HG03045 (cell line): Measurements from ENCODE around the gene NEUROG1.

Experiments
- ATAC-seq: cut with Tn5 transposase; IDR thresholded peaks from one replicate; pipeline ENCODE4 v1.9.1; 2021; ENCODE audit warnings: mild to moderate bottlenecking, moderate library complexity; ENCODE audit not compliant: unreplicated experiment

Gene NEUROG1, protein sequence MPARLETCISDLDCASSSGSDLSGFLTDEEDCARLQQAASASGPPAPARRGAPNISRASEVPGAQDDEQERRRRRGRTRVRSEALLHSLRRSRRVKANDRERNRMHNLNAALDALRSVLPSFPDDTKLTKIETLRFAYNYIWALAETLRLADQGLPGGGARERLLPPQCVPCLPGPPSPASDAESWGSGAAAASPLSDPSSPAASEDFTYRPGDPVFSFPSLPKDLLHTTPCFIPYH

DNA sequence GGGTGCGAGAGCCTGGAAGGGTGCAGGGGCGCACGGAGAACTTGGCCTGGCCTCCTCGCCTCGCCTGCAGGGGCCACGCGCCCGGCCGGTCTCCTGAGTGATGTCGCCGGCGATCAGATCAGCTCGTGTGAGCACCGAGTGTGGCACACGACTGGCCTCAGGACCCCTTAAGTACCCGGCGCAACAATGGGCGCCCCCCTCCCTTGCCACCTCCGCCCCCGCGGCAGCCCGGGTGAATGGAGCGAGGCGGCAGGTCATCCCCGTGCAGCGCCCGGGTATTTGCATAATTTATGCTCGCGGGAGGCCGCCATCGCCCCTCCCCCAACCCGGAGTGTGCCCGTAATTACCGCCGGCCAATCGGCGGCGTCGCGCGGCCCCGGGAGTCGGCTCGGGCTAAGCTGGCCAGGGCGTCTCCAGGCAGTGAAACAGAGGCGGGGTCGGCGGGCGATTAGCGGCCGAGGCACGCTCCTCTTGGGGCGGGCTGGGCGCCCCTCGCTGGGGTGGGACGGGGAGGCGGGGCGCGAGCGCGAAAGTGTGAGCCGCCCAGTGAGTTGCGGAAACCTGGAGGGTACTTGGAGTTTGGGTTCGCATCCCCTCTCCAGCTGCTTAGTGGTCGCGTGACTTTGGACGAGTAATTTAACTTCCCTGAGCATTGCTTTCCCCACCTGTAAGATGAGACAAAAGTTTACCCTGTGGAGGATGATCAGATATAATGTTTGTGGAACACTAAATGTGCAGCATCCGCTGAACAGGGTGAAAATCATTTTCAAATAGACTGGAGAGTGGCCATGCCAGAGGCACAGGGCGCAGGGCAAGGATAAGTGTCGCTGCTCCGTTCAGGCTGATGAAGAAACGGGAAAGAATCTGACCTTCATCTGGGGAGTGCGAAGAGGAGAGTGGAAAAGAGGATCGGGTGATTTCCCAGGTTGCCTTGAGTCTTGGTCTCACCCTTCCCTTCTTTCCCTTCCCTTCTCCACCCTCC, at the start of gene NEUROG1:
TSS of gene NEUROG1 (minus strand) at position 145 of the 982 bp plus-strand sequence. CDS start 274 bp downstream, outside the sequence.
- no peak for ATAC-seq

DNA sequence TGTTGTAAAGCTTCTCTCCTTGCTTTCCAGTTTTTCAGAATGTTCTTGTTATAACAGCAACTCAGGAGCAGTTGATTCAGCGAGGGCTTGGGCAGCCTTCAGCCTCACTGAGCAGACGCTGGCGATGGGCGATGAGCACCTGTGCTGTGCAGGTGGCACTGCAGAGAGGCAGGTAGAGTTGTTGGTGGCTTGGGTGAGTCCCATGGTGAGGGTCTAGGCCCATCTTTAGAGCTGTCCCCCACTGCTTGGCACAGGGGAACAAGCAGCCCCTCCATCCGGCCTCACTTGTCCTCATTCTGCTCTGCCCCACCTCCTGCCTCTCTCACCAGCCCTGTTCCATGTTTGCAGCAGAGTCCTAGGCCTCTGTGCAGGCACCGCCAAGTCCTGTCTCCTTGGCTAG, 49.2 kb upstream of the NEUROG1 start:
- ATAC-seq, result no peak

DNA sequence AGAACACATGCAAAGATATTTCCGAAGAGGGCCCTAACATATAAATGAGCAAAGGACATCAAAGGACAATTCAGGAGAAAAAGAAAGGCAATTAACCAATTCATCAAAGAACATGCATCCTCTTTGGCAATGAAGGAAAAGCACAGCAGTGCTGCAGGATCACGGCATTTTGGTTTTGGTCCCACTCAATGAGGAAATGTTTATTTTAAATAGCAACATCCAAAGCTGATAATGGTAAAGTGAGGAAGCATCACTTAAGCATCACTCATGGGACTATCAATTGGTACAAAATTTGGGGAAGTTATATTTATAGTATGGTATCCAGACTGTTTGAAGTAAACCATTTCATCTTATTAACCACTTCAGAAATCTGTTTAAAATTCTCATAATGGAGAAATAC, 48.5 kb upstream of the NEUROG1 start:
- no peak for ATAC-seq

DNA sequence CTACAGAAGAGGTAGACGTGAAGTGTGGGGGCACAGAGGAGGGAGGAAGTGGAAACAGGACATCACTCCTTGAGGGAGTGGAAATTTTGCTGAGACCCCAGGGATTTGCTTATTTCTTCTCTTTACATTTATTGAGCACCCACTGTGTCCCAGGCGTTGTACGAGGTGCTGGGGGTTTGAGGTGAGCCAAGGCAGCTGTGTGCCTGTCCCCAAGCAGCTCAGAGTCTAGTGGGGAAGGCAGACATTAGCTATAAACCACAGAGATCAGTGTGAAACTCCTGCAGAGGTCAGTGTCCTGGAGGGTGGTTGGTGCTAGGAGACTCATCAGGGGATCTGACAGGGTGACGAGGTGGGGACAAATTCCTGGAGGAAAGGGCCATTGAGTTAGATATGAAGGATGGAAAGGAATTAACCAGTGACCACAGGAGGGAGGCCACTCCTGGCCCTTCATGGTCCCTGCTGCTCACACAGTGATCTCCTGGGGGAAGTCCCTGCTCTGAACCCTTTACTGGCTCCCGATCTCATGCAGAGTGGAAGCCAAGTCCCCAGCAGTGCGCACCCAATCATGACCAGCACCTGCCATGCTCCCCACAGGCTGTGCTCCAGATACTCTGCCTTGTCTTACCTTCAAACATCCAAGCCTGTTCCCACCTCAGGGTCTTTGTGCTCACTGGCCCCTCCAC, 46.5 kb upstream of the NEUROG1 start:
- no peak for ATAC-seq

DNA sequence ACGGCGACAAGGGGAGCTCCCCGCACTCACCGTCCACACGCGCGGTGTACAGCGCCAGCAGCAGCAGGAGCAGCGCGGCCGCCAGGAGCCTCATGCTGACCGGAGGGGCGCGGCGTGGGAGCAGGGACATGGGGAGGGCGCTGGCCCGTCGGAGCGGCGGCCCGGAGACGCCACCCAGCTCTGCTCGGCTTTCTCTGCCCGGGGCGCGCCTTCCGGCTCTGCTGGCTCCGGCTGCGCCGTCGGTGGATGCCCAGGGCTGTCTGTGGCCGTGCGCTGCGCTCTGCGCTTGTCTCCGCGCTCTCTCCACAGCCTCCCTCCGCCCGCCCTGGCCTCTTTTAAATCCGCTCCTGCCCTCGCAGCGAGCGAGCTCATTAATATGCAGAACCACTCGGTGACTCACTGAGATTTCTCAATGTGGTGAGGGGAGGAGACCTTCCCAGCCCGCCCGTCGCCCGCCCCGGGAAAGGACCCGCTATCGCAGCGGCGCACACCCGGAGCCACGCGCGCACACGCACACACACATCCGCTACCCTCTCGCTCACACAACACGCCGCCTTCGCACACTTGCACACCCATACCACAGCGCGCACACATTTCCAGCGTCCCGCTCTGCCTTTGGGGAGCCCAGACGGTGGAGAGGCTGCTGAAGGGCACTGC, 43.0 kb upstream of the NEUROG1 start, which contains the start of gene CXCL14:
TSS of gene CXCL14 (minus strand) at position 307 of the 657 bp plus-strand sequence. CDS start at position 94, 213 bp downstream.
- ATAC-seq, result no peak

DNA sequence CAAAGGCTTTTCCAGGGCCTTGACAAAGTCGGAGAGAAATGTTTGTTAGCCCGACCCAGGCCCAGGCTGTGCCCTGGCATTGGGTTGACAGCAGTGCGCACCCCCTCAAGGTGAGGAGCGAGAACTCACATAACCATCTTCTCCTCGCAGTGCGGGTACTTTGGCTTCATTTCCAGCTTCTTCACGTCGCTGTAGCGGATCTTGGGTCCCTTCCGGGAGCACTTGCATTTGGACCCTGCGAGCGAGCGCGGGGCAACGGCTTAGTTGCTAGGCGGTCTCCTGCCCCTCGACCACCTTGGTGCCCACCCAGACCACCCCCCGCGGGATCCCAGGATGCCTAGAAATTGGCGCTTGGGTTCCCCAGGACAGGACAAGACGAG, 42.5 kb upstream of the NEUROG1 start:
- ATAC-seq, result no peak

DNA sequence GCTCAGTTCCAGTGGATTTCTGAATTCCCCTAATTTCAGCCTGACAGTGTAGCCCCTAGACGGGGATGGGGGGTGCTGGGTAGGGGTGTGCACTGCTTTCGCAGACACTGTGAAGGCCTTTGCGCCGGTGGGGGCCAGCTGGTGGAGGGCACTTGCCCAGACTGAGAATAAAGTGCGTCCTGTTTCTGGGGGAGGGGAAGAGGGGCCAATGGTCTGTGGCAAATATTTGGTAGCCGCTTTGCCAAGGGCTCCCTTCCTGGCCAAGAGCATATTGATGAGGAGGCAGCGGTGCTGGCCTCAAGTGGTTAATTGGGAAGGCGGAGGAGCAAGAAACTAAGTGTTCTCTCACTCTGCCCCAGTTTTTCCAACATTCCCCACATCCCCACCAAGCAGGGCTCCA, 41.7 kb upstream of the NEUROG1 start:
- no peak for ATAC-seq

DNA sequence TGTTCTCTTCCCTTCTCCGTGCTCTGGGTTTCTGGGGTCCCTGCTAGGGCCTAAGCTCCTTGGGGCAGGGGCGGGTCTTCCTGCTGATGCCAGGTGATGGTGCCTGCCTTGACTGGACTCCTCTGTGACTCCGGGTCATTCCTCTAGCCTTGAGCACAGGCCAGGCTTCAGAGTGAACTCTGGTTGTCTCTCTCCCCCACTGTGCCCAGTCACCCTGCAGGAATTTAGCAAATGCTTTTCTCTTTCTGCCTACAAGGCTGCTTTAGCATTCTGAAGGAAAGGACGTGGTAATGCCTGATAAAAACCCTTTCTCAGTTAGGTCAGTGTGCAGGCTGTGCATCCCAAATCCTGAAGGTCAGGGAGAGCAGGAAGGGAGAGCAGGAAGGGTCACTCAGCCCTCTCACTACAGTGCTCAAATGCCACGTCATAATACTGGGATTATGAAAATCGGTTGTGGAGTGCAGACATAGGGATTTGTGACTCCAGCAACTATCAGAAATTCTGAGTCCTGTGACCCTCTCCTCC, 40.4 kb upstream of the NEUROG1 start:
- ATAC-seq, result no peak

DNA sequence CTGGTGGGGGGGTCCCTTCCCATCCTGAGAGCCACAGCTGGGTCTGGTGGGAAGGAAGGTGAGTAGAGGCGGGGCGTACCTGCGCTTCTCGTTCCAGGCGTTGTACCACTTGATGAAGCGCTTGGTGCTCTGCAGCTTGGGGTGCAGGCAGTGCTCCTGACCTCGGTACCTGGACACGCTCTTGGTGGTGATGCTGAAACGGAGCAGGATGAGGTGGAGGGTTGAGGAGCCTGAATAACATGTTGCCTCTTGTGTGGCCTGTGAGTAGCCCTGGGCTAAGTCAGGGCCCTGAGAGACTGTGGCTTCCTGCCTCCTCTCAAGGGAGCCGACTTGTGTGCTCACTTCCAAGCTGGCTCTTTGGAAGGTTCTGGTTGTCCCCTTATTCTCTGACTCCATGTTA, 38.7 kb upstream of the NEUROG1 start:
- ATAC-seq, result no peak

DNA sequence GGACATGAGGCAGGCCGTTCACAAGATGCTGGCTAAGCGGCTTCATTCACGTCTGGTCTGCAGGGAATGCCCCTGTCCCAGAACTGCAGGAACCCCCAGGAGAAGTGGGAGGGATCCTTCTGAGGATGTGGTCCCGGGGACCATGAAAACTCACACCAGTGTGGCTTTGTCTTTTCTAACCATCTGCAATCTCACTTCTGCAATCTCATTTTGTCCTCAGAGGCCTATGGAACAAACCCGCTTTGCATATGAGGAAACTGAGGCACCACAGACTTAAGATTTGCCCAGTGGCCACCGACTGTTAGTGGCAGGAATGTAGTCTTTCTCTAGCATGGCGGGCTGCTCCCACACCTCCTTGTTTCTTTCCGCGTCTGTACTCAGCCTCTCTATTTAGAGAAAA, 36.1 kb upstream of the NEUROG1 start:
- no peak for ATAC-seq

DNA sequence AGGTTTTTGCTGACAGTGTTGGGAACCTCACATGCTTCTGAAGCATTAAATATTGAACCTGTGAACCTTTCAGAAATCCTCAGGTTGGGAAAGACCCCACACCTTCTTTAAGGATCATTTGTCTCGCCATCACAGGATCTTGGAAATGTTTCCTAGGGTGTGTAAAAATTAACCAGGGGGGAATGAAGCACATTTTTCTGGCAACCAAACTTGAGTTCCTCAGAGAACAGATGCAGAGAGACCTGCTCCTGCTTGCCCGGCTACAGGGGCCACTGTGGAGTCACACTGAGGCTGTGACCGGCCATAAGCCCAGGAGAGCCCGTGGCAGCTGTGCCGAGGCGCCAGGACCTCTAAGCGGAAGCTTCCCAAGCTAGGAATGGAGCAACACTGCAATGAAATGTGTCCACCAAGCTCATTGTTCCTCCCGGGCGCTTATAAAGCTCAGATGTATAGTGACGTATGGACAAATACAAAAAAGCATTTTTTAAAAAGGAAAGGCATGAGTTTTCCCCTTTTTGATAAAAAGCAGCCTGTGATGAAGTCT, 35.4 kb upstream of the NEUROG1 start:
- no peak for ATAC-seq

DNA sequence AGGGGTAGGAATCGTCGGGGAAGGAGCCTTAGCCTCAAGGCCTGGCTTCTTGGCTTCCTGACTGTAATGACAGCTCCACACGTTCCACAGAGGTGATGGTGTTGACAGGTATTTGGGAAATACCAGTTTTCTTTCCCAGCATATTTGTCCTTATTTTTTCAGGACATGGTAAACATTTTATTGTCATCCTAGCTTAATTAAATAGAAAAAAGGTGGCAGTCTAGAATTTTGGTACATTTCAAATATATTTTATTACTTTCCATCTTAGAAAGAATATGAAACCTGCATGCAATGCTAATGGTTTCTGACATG, 34.6 kb upstream of the NEUROG1 start:
- no peak for ATAC-seq

DNA sequence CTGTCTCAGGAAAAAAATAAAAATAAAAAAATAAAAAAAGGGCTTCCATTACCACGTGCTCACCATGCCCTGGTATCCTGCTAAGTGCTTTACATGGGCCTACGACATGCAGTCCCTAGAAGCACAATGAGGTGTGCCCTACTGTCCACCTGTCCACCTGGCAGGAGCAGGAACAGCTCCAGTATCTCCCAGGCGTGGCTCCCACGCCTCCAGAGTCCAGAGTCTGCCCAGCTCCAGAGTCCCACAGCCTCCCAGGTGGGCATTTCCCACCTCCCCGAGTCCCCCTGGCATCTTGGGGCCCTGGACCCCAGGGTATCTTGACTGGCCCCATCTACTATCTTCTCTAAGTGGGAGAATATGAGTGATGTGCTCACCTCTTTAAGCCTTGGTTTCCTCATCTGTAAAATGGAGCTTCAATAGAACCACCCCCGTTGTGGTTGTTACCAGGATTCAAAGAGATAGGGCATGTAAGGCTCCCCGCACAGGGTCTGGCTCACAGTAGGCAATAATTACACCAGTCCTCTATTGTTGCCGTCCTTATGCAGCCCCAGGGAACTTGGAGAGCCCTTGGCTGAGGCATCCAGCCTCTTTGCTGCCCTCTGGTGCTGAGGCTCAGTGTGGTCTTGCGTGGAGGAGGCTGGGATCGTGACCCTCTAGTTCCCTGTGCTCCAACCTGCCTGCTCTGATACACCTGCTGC, 34.1 kb upstream of the NEUROG1 start:
- ATAC-seq, result no peak

DNA sequence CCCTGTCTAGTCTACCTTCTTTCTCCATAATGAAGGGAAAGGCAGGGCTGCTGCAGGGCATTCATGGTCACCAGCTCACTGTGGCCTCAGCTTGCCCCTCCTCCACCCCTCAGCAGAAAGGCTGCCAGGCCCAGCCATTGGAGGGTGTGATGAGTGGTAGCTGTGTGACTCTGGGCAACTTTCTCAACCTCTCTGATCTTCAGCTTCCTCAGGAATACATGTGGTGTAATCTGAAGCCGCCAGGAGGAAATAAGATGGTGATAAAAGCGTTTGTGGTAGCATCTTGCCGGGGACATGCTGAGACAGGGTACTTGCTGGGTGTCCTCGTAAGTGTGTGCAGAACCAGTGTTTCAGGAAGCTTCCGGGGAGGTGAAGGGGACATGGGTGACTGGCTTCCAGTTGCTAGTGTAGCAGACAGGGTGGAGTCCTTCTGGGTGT, 33.2 kb upstream of the NEUROG1 start:
- no peak for ATAC-seq

DNA sequence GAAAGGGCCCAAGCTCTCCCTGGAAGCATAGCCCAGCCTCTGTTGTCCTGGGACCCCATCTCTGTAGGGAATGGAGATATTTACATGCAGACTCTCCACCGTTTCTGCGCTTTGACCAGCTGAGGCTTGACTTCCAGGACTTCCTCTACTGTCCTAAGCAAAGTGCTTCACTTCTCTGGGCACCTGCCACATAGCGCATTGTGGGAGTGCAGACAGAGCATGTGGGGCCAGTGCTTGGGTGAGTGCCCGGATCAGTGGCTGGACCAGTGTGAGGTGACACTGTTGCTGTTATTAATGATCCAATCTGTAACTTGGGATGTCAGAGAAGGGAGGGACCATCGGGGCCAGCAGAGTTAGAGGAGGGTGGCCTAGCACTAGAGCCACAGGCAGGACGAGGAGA, 32.5 kb upstream of the NEUROG1 start:
- no peak for ATAC-seq

DNA sequence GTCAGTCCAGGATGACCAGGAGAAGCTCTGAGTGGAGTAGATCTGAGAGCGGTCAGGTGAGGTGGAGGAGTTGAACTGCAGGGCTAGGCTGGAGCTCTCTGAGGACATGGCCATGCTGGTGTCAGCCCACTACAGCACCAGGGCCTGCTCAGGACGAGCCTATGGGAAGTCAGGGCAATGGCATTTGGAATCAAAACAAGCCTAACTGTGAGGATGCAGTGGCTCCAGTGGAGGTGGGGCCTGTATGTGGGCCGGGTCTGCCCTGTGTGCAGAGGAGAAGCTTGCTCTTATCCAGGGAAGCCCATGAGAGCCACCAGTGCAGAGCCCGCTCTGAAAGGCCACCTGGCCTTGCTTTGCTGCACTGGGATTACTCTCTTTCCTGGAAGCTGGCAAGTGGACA, 31.9 kb upstream of the NEUROG1 start:
- ATAC-seq, result no peak

DNA sequence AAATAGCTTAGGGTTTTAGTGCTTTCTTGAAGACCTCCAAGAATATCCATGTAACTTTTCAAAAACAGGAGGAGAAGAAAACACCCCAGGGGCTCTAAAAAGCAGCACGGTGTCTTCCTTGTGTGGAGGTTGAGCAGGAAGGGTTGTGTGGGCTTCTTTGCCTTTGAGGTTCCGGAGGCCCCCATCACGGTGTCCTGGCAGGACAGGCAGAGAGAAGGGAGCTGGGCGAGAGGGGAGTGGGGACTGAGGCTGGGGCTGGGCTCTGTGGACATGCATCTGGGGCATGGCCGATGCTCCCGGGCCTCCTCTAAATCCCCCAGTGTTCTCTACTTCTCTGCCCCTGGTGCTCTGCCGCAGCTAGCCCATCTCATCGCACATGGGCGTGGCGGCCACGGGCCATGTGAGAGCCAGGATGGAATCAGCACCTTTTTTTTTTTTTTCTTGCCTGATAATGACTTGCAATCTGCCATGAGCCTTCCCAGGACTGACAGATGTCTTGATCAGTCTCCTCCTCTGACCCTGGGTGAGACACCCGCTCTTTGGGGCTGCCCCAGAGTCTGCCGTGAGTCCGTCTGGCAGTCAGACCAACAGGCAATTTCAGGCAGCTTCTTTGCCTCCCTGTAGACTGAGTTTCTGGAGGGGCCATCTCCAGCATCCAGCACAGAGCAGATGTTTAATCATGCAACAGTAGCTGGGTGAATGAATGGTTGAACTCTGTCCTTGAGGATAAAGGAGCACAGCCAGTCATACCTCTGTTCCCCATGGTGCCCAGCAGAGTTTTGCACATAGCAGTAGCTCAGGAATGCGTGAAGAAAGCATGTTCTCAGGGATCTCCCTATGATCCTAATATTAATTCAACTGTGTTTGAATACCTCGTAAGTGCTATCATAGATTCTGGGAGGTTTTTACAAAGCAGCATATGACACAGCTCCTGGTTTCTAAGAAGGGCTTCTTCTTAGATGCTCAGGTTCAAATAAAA, 30.9 kb upstream of the NEUROG1 start:
- no peak for ATAC-seq

DNA sequence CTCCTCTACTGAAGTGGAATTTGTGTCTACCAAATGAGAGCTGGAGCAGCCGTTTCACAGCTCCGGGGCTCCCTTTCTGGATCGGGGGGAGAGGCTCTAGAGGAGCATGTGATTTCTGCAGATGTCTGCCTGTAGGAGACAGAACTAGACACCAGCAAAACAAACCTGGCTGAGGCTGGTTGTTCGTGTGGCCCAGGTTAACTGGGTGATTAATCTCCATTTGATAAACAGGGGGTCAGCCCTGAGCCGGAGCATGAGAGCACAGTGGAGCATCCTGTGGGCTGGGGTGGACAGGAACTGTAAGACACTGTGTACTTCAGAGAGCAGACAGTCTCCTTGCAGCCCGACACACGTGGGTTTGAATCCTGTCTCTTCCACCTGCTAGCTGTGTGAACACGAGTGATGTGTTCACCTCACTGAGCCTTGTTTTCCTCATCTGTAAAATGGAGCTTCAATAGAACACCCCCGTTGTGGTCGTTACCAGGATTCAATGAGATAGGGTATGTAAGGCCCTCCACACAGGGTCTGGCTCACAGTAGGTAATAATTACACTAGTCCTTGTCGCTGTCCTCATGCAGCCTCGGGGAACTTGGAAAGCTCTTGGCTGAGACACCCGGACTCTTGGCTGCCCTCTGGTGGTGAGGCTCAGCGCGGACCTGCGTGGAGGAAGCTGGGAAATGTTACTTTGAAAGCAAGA, 30.1 kb upstream of the NEUROG1 start:
- no peak for ATAC-seq
